ENCODE measurements around the gene BCL2L1.

The BCL2L1 gene

GRCh38 chr20:31722257-31723068 is at the start of gene BCL2L1:
Gene BCL2L1, minus strand, starts transcription at chr20:31722868. Its CDS starts 650 bp downstream, at chr20:31722218.
- H3K36me3 ChIP-seq (ENCODE audit: control insufficient read depth in 2 of 2, insufficient read depth in 2 of 2, low read length in 2 of 2), result peaks cover 0 to 22% of the 10 kb centered on the region in 2 donors

GRCh38 chr20:31770243-31770642 is 47.6 kb upstream of the BCL2L1 start:
- no peaks in the 10 kb centered on the region for H3K9me3 ChIP-seq (ENCODE audit: control insufficient read depth in 2 of 2, low read length in 2 of 2)
- no peaks in the 10 kb centered on the region for H3K4me1 ChIP-seq (ENCODE audit: control insufficient read depth in 2 of 2, insufficient read depth in 2 of 2, low read length in 2 of 2)
- no peak overlapping the region for H3K27ac ChIP-seq (ENCODE audit: low read depth in 2 of 2, low read length in 2 of 2)
- H3K4me3 ChIP-seq (ENCODE audit: low read length in 2 of 2), result no peak overlapping the region
- H3K27me3 ChIP-seq (ENCODE audit: control insufficient read depth in 2 of 2, insufficient read depth in 2 of 2, low read length in 2 of 2), result no peaks in the 10 kb centered on the region
- no peak overlapping the region for H3K9ac ChIP-seq (ENCODE audit: low read depth in 1 of 2, low read length in 2 of 2)
- peaks cover 0 to 5% of the 10 kb centered on the region in 2 donors for H3K36me3 ChIP-seq (ENCODE audit: control insufficient read depth in 2 of 2, insufficient read depth in 2 of 2, low read length in 2 of 2)

More at GRCh38 chr20:31722257-31723068, at the start of gene BCL2L1:
- H3K9me3 ChIP-seq (ENCODE audit: control insufficient read depth in 2 of 2, low read length in 2 of 2), result no peaks in the 10 kb centered on the region
- peaks cover 44 to 45% of the 10 kb centered on the region in 2 donors for H3K4me1 ChIP-seq (ENCODE audit: control insufficient read depth in 2 of 2, insufficient read depth in 2 of 2, low read length in 2 of 2)
- peak within 1 kb of the TSS; percentile 79 to 87 for H3K4me3 ChIP-seq (ENCODE audit: low read length in 2 of 2)
- H3K9ac ChIP-seq (ENCODE audit: low read depth in 1 of 2, low read length in 2 of 2), result peak within 1 kb of the TSS; percentile 97
- no peaks in the 10 kb centered on the region for H3K27me3 ChIP-seq (ENCODE audit: control insufficient read depth in 2 of 2, insufficient read depth in 2 of 2, low read length in 2 of 2)
- H3K27ac ChIP-seq (ENCODE audit: low read depth in 2 of 2, low read length in 2 of 2), result peak within 1 kb of the TSS; percentile 96 to 99

GRCh38 chr20:31769681-31770080 is 47.0 kb upstream of the BCL2L1 start:
- H3K27me3 ChIP-seq (ENCODE audit: control insufficient read depth in 2 of 2, insufficient read depth in 2 of 2, low read length in 2 of 2), result no peaks in the 10 kb centered on the region
- H3K36me3 ChIP-seq (ENCODE audit: control insufficient read depth in 2 of 2, insufficient read depth in 2 of 2, low read length in 2 of 2), result peaks cover 0 to 5% of the 10 kb centered on the region in 2 donors
- no peak overlapping the region for H3K27ac ChIP-seq (ENCODE audit: low read depth in 2 of 2, low read length in 2 of 2)
- H3K9me3 ChIP-seq (ENCODE audit: control insufficient read depth in 2 of 2, low read length in 2 of 2), result no peaks in the 10 kb centered on the region
- no peaks in the 10 kb centered on the region for H3K4me1 ChIP-seq (ENCODE audit: control insufficient read depth in 2 of 2, insufficient read depth in 2 of 2, low read length in 2 of 2)
- H3K4me3 ChIP-seq (ENCODE audit: low read length in 2 of 2), result no peak overlapping the region
- H3K9ac ChIP-seq (ENCODE audit: low read depth in 1 of 2, low read length in 2 of 2), result no peak overlapping the region

- Histone ChIP-seq H3K27ac (ENCODE audit: low read depth in 2 of 2, low read length in 2 of 2) (no peak overlapping the region), H3K9ac (ENCODE audit: low read depth in 1 of 2, low read length in 2 of 2) (no peak overlapping the region), H3K36me3 (ENCODE audit: control insufficient read depth in 2 of 2, insufficient read depth in 2 of 2, low read length in 2 of 2) (peaks cover 0 to 5% of the 10 kb centered on the region in 2 donors), H3K4me3 (ENCODE audit: low read length in 2 of 2) (no peak overlapping the region), H3K27me3 (ENCODE audit: control insufficient read depth in 2 of 2, insufficient read depth in 2 of 2, low read length in 2 of 2) (no peaks in the 10 kb centered on the region), H3K4me1 (ENCODE audit: control insufficient read depth in 2 of 2, insufficient read depth in 2 of 2, low read length in 2 of 2) (no peaks in the 10 kb centered on the region), H3K9me3 (ENCODE audit: control insufficient read depth in 2 of 2, low read length in 2 of 2) (no peaks in the 10 kb centered on the region)
These were observed 45.1 kb upstream of the BCL2L1 start for GRCh38 chr20:31767805-31768204.

- Histone ChIP-seq H3K27ac (ENCODE audit: low read depth in 2 of 2, low read length in 2 of 2) (no peak overlapping the region), H3K4me3 (ENCODE audit: low read length in 2 of 2) (no peak overlapping the region), H3K36me3 (ENCODE audit: control insufficient read depth in 2 of 2, insufficient read depth in 2 of 2, low read length in 2 of 2) (no peaks in the 10 kb centered on the region), H3K27me3 (ENCODE audit: control insufficient read depth in 2 of 2, insufficient read depth in 2 of 2, low read length in 2 of 2) (no peaks in the 10 kb centered on the region), H3K9ac (ENCODE audit: low read depth in 1 of 2, low read length in 2 of 2) (no peak overlapping the region), H3K4me1 (ENCODE audit: control insufficient read depth in 2 of 2, insufficient read depth in 2 of 2, low read length in 2 of 2) (no peaks in the 10 kb centered on the region), H3K9me3 (ENCODE audit: control insufficient read depth in 2 of 2, low read length in 2 of 2) (no peaks in the 10 kb centered on the region)
These were observed 42.1 kb upstream of the BCL2L1 start for GRCh38 chr20:31764641-31765305.

- Histone ChIP-seq H3K27ac (ENCODE audit: low read depth in 2 of 2, low read length in 2 of 2) (no peak overlapping the region), H3K9me3 (ENCODE audit: control insufficient read depth in 2 of 2, low read length in 2 of 2) (no peaks in the 10 kb centered on the region), H3K27me3 (ENCODE audit: control insufficient read depth in 2 of 2, insufficient read depth in 2 of 2, low read length in 2 of 2) (no peaks in the 10 kb centered on the region), H3K9ac (ENCODE audit: low read depth in 1 of 2, low read length in 2 of 2) (no peak overlapping the region), H3K36me3 (ENCODE audit: control insufficient read depth in 2 of 2, insufficient read depth in 2 of 2, low read length in 2 of 2) (peaks cover 0 to 2% of the 10 kb centered on the region in 2 donors), H3K4me1 (ENCODE audit: control insufficient read depth in 2 of 2, insufficient read depth in 2 of 2, low read length in 2 of 2) (no peaks in the 10 kb centered on the region), H3K4me3 (ENCODE audit: low read length in 2 of 2) (no peak overlapping the region)
These were observed 38.0 kb upstream of the BCL2L1 start for GRCh38 chr20:31760519-31761240.

- Histone ChIP-seq H3K9me3 (ENCODE audit: control insufficient read depth in 2 of 2, low read length in 2 of 2) (no peaks in the 10 kb centered on the region), H3K4me1 (ENCODE audit: control insufficient read depth in 2 of 2, insufficient read depth in 2 of 2, low read length in 2 of 2) (no peaks in the 10 kb centered on the region), H3K36me3 (ENCODE audit: control insufficient read depth in 2 of 2, insufficient read depth in 2 of 2, low read length in 2 of 2) (peaks cover 0 to 2% of the 10 kb centered on the region in 2 donors), H3K4me3 (ENCODE audit: low read length in 2 of 2) (no peak overlapping the region), H3K9ac (ENCODE audit: low read depth in 1 of 2, low read length in 2 of 2) (no peak overlapping the region), H3K27ac (ENCODE audit: low read depth in 2 of 2, low read length in 2 of 2) (no peak overlapping the region), H3K27me3 (ENCODE audit: control insufficient read depth in 2 of 2, insufficient read depth in 2 of 2, low read length in 2 of 2) (no peaks in the 10 kb centered on the region)
These were observed 37.3 kb upstream of the BCL2L1 start for GRCh38 chr20:31759836-31760518.

- Histone ChIP-seq H3K27me3 (ENCODE audit: control insufficient read depth in 2 of 2, insufficient read depth in 2 of 2, low read length in 2 of 2) (no peaks in the 10 kb centered on the region), H3K36me3 (ENCODE audit: control insufficient read depth in 2 of 2, insufficient read depth in 2 of 2, low read length in 2 of 2) (peaks cover 0 to 2% of the 10 kb centered on the region in 2 donors), H3K4me3 (ENCODE audit: low read length in 2 of 2) (no peak overlapping the region), H3K4me1 (ENCODE audit: control insufficient read depth in 2 of 2, insufficient read depth in 2 of 2, low read length in 2 of 2) (no peaks in the 10 kb centered on the region), H3K27ac (ENCODE audit: low read depth in 2 of 2, low read length in 2 of 2) (no peak overlapping the region), H3K9ac (ENCODE audit: low read depth in 1 of 2, low read length in 2 of 2) (no peak overlapping the region), H3K9me3 (ENCODE audit: control insufficient read depth in 2 of 2, low read length in 2 of 2) (no peaks in the 10 kb centered on the region)
These were observed 36.3 kb upstream of the BCL2L1 start for GRCh38 chr20:31758991-31759390.

GRCh38 chr20:31758521-31758920 is 35.9 kb upstream of the BCL2L1 start:
- Histone ChIP-seq H3K27me3 (ENCODE audit: control insufficient read depth in 2 of 2, insufficient read depth in 2 of 2, low read length in 2 of 2) (no peaks in the 10 kb centered on the region), H3K9me3 (ENCODE audit: control insufficient read depth in 2 of 2, low read length in 2 of 2) (no peaks in the 10 kb centered on the region), H3K4me1 (ENCODE audit: control insufficient read depth in 2 of 2, insufficient read depth in 2 of 2, low read length in 2 of 2) (no peaks in the 10 kb centered on the region), H3K4me3 (ENCODE audit: low read length in 2 of 2) (no peak overlapping the region), H3K27ac (ENCODE audit: low read depth in 2 of 2, low read length in 2 of 2) (no peak overlapping the region), H3K9ac (ENCODE audit: low read depth in 1 of 2, low read length in 2 of 2) (no peak overlapping the region), H3K36me3 (ENCODE audit: control insufficient read depth in 2 of 2, insufficient read depth in 2 of 2, low read length in 2 of 2) (peaks cover 0 to 2% of the 10 kb centered on the region in 2 donors)

Measured in mucosa of rectum (tissue), 2 donors.